ENCODE results near the gene KLHL29.

Gene KLHL29

DNA sequence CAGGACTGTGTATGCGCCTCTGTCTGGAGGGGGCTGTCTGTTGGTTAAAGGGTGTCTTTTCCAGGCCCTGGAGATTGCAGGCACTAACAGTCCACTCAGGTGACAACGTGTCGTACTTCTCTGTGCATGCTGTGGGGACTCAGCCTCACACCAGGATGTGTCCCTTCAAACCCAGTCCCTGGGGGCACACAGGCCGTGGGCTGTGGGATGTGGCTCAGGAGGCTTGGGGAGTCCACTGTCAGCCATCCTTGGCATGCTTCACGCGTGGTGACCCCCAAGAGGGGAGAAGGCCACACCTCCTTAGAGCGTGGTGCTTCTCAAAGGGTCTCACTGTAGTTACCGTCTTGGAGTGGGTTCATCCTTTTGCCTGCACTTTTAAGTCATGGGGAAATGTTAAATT lies 127.8 kb downstream of the KLHL29 start:
- DNase-seq (ENCODE audit: low read depth in 2 of 2): no peak

DNA sequence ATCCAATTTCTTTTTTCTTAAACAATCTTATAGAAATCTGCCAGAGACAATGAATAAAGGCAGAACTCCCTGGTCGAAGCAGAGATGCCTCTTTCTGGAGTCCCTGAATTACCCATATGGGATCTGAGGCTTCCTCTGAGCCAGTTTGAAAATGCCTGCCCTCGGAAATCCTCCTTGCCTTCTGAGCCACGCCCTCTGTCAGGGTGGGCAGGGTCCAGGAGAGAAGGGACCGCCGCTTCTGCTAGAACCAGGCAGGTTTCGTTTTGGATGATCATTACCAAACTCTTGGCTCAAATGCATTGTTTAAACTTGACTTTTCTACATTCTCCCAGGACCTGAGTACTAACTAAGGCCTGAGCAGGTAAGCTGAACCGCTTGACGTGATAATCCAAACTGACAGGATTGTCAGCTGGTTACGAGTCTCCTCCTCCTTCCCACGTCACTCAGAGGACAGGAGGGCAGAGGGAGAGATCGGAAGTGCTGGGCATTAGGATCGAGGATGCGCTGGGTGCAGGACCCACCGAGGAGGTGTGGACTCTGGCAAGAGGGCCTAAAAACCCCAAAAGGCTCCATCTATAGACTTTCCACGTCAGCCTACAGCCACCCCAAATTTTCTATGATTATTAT lies 128.4 kb downstream of the KLHL29 start:
- no peak for DNase-seq (ENCODE audit: low read depth in 2 of 2)

- DNase-seq (ENCODE audit: low read depth in 2 of 2): no peak
These were observed 129.2 kb downstream of the KLHL29 start for GRCh38 chr2:23513872-23514793.

DNA sequence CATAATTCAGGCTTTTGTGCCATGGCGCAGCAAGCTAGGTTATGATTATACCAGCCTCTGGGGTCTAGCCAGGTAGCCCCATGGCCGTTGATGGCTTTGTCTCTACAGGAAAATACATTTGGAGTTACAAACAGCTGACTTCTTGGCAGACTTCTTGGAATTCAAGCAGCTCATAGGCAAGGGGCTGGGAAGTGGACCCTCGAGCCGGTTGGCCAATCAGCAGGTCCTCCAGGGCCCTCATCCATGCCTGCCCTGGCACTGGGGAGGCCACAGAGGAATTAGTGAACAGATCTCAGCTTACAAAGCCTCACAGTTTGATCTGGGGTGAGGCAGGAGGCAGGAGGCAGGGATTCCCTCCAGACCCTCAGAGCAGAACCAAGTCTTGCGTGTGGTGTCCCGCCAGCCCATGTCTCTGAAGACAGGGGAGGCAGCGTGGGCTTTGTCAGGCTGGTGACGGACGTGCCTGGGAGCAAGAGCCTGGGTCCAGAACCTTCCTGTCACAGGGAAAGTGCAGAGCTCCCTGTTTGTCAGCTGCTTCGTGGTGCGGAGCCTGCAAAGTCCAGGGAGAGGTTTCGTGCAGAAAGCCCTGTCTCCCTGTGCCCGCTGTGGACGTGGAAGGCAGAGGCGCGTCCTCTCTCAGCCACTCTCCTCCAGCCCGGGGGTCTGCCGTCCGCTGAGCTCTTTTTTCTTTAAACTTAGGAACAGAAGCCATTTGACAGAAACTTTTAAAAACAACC lies 131.7 kb downstream of the KLHL29 start:
- no peak for DNase-seq (ENCODE audit: low read depth in 2 of 2)

DNA sequence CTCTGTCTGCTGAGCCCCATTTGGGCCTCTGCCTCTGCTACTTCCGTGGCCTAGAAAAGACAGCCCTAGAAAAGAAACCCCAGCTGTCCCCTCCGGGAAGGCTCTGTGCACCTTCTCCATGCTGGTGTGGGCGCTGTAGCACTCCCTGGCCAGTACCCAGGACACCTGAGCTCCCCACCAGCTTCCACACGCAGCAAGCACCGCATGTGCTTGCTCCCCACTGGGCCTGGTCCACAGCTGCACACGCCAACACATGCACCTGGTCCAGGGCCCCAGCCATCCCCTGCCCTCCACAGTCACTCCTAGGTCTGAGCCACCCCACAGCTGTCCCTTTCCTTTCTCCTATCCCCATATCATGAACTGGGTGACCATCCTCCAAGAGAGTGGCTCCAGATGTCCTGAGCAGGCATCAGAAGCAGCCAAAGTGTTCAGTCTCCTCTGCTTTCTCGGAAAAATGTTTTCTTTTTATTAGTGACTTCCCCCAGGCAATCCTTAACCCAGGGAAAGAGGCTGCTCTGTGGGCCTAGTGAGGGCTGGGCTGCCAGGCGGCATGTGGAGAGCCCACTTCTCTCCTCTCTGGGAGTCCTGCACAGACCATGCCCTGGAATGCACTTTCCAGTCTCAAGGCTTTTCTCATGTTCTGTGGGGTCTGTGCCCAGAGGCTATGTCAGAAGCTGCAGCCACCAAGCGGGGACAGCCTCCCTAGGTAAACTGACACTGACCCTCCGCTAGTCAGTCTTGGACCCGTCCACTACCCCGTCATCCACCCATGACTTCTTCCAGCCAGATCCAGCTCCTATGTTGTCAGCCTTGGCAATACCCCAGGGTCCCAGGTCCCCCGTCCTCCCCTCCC lies 133.7 kb downstream of the KLHL29 start:
- DNase-seq (ENCODE audit: low read depth in 2 of 2): no peak

DNA sequence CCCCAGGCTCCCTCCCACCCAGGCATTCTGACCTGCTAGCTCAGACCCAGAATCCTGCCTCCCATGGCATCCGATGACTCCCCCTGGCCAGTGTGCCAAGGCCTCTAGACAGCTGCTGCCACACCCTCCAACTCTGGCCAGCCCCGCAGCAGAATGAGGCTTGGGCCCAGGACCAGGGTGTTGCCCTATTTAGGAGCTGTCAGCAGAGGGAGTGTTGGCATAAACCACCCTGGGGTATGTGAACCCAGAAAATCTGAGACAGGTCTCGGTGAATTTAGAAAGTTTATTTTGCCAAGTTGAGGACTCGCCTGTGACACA lies 134.3 kb downstream of the KLHL29 start:
- DNase-seq (ENCODE audit: low read depth in 2 of 2): no peak

- no peak for DNase-seq (ENCODE audit: low read depth in 2 of 2)
These were observed 135.3 kb downstream of the KLHL29 start for GRCh38 chr2:23520256-23520655.

GRCh38 chr2:23521060-23521459 lies 136.1 kb downstream of the KLHL29 start:
- no peak for DNase-seq (ENCODE audit: low read depth in 2 of 2)

- DNase-seq (ENCODE audit: low read depth in 2 of 2): no peak
These were observed 137.9 kb downstream of the KLHL29 start for GRCh38 chr2:23522726-23523372.

DNA sequence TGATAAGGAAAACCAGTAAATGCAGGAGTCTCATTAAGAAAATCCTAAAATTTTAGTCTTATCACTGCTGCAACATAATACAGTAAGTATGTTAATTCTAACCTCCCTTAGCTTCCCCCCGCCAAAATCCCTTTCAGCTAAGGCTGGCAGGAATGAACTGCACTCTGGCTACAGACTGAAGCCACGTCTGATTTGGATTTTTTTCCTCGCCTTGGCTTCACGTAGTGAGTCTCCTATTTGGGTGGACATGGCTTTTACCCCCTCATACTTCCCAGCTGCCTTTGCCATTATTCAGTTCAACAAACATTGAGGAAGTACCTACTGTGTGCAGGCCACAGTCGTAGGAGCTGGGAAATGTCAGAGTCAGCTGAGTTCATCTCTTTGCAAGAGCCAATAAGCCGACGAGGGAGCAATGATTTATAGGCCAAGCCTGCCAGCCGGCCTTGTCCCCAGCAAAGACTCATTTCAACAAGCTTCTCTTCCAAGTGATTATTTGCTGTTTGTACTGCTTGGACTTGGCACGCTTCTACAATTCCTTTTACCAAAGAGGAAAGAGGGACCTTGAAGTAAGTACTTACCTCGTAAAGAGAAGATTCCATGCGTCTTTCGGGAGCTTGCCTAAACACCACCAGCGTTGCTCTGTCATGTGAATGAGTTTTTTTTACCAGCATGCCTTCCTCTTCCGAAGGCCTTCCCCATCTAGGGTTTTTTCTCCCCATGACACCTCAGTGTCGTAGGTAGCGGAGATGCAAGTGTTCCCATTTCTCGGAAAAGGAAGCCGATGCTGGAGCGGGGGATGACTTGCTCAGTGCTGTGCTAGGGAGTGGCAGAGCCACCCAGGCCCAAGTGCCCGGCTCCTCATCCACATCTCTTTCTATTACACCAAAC lies 138.6 kb downstream of the KLHL29 start:
- DNase-seq (ENCODE audit: low read depth in 2 of 2): no peak

DNA sequence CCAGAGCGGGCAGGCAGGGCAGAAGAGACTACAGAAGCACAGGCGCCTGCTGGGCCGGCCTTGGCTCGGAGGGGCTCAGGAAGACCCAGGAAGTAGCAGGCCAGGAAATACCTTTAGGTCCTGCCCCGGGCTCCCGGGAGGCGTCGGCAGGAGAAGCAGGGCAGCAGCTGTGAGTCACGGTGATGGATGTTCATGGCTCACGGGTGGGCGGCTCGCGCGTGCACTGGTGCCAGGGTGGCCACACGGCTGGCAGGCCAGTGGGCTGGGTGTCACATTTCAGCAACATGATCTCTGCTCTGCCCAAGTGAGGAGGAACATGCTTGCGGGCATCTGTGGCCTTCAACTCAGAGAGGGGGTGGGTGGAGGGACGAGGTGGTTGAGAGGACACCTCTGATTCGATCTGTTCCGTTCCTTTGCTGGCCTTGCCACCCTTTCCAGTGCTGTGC lies 139.3 kb downstream of the KLHL29 start:
- no peak for DNase-seq (ENCODE audit: low read depth in 2 of 2)

GRCh38 chr2:23525137-23525765 lies 140.3 kb downstream of the KLHL29 start:
- DNase-seq (ENCODE audit: low read depth in 2 of 2): no peak

DNA sequence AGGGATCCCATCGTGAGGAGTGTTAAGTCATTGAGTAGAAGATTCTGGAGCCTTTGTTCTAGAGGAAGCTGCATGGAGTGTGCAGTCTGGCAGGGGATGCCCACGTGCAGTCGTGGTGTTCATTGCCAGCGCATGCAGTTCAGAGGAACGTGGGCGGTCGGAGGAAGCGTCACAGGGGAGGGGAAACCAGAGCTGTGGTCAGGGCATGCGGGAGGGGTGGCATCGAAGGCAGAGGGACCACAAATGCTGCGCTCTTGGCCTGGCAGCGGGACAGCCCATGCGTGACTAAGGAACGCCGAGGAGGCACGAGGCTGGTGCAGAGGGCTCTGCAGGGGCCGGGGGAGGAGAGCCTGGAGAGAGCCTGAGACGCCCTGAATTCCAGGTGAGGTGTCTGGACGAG lies 141.1 kb downstream of the KLHL29 start:
- DNase-seq (ENCODE audit: low read depth in 2 of 2): no peak

DNA sequence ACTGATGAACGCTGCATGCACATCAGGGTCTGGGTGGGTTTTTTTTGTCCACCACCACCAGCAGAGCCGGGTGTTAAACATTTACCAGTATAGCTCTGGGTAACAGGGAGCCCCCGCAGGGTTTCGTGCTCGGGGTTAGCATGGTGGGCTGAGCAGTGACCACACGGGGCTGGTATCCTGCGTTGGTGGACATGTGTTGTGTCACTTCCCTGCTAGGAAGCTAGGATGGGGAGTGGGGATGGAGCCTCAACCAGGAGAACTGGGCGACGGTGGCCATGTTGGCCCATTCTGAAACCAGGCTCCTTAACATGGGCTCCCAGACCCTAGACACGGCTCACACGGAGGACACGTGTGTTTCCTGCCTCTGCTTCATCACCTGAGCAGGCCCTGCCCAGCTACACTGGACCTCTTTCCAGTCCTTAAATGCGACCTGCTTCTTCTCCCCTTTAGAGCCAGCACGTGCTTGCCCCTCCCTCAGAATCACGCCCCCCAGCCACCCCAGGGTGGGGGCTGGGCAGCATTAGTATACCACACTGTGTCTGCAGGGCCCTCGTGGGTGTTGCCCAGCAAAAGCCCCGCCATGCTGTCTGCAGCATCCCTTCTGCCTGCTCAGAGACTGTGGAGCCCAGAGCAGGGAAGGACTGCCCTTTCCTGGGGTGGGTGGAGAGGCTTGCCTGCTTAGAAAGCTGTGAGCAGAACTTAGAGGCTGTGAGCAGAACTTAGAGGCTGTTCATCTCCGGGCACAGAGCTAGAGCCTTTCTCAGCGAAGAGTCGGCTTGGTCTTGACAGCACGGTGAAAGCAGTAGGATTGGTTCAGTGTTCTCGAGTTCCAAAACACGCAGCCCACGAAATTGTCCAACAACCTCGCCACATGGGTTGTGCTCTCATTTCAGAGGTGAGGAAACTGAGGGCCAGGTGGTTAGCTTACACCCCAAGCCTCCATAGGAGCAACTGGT lies 142.1 kb downstream of the KLHL29 start:
- DNase-seq (ENCODE audit: low read depth in 2 of 2): no peak

- DNase-seq (ENCODE audit: low read depth in 2 of 2): no peak
These were observed 143.2 kb downstream of the KLHL29 start for GRCh38 chr2:23528171-23528570.

DNA sequence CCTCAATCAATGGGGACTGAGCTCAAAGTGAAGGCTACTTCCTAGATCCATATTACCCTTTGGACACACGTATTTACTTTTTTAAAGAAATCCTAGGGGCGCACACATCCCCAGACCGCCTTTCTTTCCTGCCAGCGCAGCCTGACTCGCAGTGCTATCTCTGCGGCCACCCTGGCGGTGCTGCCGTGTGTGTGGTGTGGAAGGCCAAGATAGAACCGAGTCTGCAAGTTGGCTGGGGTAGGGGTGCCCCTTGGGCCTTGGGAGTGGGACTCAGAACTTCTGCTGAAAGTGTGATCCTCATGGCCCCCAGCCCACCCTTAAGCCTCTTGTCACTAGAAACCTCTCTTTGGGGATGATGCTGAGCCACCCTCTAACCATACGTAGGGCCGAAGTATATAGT lies 143.7 kb downstream of the KLHL29 start:
- no peak for DNase-seq (ENCODE audit: low read depth in 2 of 2)

DNA sequence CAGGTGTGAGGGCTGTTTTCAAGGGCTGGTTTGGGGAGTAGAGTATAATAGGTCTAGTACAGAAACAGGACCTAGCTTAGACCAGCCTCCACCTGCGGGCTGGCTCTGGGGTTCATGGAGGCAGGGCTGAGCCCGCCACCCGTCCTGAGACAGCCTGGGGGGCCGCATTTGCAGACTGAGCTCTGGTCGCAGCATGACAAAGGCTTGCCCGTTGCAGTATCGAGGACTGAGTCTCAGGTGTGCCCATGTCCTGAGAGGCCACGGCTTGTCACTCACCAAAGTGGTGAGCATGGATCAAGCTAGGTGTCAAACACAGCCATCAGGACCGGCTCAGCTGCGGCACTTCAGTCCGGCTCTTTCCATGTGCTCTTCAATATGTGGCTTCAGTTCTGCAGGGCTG lies 144.7 kb downstream of the KLHL29 start:
- DNase-seq (ENCODE audit: low read depth in 2 of 2): no peak

GRCh38 chr2:23530206-23530908 lies 145.4 kb downstream of the KLHL29 start:
- no peak for DNase-seq (ENCODE audit: low read depth in 2 of 2)

Measured in stimulated activated CD4-positive, alpha-beta T cell treated with anti-CD3 and anti-CD28 coated beads, Interleukin-12 subunit alpha, Interleukin-12 subunit beta, amount 100 ng/mL, for 24 hours (primary cell).